C4-2B (cell line): ENCODE measurements around the gene CDKAL1.

Experiments
- ZFX ChIP-seq: fragments of 450-650 bp; IDR thresholded peaks from 2 replicates; pipeline ENCODE4 v1.6.1; 2017
- TF ChIP-seq, protein P1 (sequence below): fragments of 450-650 bp; conservative IDR thresholded peaks from 2 replicates; pipeline ENCODE4 v1.5.1; 2017; ENCODE audit warnings: mild to moderate bottlenecking

DNA sequence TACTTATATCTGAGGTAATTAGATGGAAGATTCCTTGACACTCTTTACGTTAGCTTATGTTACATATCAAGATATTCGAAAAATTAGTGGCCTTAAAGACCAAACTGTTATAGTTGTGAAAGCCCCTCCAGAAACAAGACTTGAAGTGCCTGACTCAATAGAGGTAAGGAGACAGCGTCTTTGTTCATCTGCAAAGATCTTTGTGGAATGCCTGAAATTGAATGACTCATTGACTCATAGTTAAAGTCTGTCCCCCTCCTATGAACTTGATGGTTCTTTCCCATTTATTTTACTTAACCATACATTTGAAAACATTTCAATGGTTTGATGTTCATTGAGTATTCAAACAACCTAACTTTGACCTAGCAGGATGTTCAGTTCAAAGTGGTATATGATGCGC, 47.6 kb upstream of the CDKAL1 start:
- TF ChIP-seq, protein P1, sequence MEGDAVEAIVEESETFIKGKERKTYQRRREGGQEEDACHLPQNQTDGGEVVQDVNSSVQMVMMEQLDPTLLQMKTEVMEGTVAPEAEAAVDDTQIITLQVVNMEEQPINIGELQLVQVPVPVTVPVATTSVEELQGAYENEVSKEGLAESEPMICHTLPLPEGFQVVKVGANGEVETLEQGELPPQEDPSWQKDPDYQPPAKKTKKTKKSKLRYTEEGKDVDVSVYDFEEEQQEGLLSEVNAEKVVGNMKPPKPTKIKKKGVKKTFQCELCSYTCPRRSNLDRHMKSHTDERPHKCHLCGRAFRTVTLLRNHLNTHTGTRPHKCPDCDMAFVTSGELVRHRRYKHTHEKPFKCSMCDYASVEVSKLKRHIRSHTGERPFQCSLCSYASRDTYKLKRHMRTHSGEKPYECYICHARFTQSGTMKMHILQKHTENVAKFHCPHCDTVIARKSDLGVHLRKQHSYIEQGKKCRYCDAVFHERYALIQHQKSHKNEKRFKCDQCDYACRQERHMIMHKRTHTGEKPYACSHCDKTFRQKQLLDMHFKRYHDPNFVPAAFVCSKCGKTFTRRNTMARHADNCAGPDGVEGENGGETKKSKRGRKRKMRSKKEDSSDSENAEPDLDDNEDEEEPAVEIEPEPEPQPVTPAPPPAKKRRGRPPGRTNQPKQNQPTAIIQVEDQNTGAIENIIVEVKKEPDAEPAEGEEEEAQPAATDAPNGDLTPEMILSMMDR: no peak
- TF ChIP-seq ZFX: no peak
